HepG2 (cell line): Measurements from ENCODE around the gene P4HB. TPM values are rescaled to one million over a fixed set of nuclear protein-coding genes. Genes with fewer than 3 reads are reported as not detected.

Source experiments
- ARNTL ChIP-seq: sonication (generic); formaldehyde crosslinking; IDR thresholded peaks from 2 replicates; pipeline ENCODE4 v1.4.0; 2020; ENCODE audit warnings: mild to moderate bottlenecking, missing genetic modification reagents
- CCDC6 ChIP-seq: sonication (generic); formaldehyde crosslinking; IDR thresholded peaks from 2 replicates; pipeline ENCODE4 v1.8.1; 2022; ENCODE audit warnings: mild to moderate bottlenecking, missing genetic modification reagents, moderate library complexity
- DZIP1 ChIP-seq: sonication (generic); formaldehyde crosslinking; IDR thresholded peaks from 2 replicates; pipeline ENCODE4 v1.5.0; 2020; ENCODE audit warnings: mild to moderate bottlenecking, missing genetic modification reagents
- E2F1 ChIP-seq: sonication (generic); formaldehyde crosslinking; IDR thresholded peaks from 2 replicates; pipeline ENCODE4 v1.5.0; 2020; ENCODE audit warnings: missing genetic modification reagents
- EZH2 ChIP-seq: conservative IDR thresholded peaks from 2 replicates; pipeline ENCODE4 v1.6.1; 2012; ENCODE audit warnings: mild to moderate bottlenecking, low read depth, low read length, moderate library complexity
- KDM3A ChIP-seq: IDR thresholded peaks from 2 replicates; pipeline ENCODE4 v1.6.1; 2018; ENCODE audit warnings: low read depth, missing compliant biosample characterization
- MATR3 ChIP-seq: sonication (generic); formaldehyde crosslinking; IDR thresholded peaks from 2 replicates; pipeline ENCODE4 v1.4.0; 2020; ENCODE audit warnings: missing genetic modification reagents
- MYNN ChIP-seq: sonication (generic); formaldehyde crosslinking; IDR thresholded peaks from 2 replicates; pipeline ENCODE4 v1.4.0; 2020; ENCODE audit warnings: mild to moderate bottlenecking, low read depth, missing genetic modification reagents
- PTBP1 ChIP-seq: fragments of 200-400 bp; formaldehyde crosslinking; IDR thresholded peaks from 2 replicates; pipeline ENCODE4 v1.6.1; 2018; ENCODE audit warnings: low read length, low read depth; ENCODE audit not compliant: poor library complexity, severe bottlenecking
- SAP130 ChIP-seq: IDR thresholded peaks from 2 replicates; pipeline ENCODE4 v1.6.1; 2016; ENCODE audit warnings: low read depth
- SOX5 ChIP-seq: IDR thresholded peaks from 2 replicates; pipeline ENCODE4 v1.6.1; 2016; ENCODE audit warnings: borderline replicate concordance
- TBL1XR1 ChIP-seq: fragments of 150-350 bp; IDR thresholded peaks from 2 replicates; pipeline ENCODE4 v1.6.1; 2014; ENCODE audit warnings: borderline replicate concordance, low read length; ENCODE audit not compliant: partially characterized antibody
- ZFP90 ChIP-seq: sonication (generic); formaldehyde crosslinking; IDR thresholded peaks from 2 replicates; pipeline ENCODE4 v1.8.0; 2022; ENCODE audit warnings: missing genetic modification reagents, mild to moderate bottlenecking, inconsistent platforms, borderline replicate concordance
- ZNF24 ChIP-seq: fragments of 450-650 bp; IDR thresholded peaks from 2 replicates; pipeline ENCODE4 v1.6.1; 2017; ENCODE audit warnings: antibody characterized with exemption, mild to moderate bottlenecking
- polyA plus RNA-seq, 8 experiments: library from polyadenylated mRNA; depleted of rRNA in 3 of 8; stranded (reverse) in 7 of 8; unstranded in 1 of 8; fragments of >200 nt; fragmentation: Illumina TruSeq in 4 of 8; extraction: Trizol in 4 of 8; gene quantifications; 2 replicates each; pipeline versions ENCODE4 v1.2.1 to v1.2.3, GENCODE V29; 2011 to 2016; ENCODE audit warnings: low read depth in 4 of 8, missing spikeins in 1 of 8, mixed read lengths in 1 of 8; ENCODE audit not compliant: insufficient read depth in 1 of 8
- total RNA-seq, 5 experiments: library from RNA; depleted of rRNA; stranded (reverse); fragments of >200 nt; fragmentation: Illumina TruSeq; extraction: Trizol; gene quantifications; 2 replicates each; pipeline ENCODE4 v1.2.3, GENCODE V29; 2016; ENCODE audit warnings: low read depth in 1 of 5
- TF ChIP-seq, protein P1 (sequence below): sonication (generic); formaldehyde crosslinking; IDR thresholded peaks from 2 replicates; pipeline ENCODE4 v1.5.1; 2020; ENCODE audit warnings: mild to moderate bottlenecking, missing genetic modification reagents, moderate library complexity

P4HB gene
- total and polyA plus RNA-seq, 2 of the 13 experiments (the other 11 are each of a cell fraction or from before 2014, with no cell fraction given) = 185 to 782 TPM

DNA sequence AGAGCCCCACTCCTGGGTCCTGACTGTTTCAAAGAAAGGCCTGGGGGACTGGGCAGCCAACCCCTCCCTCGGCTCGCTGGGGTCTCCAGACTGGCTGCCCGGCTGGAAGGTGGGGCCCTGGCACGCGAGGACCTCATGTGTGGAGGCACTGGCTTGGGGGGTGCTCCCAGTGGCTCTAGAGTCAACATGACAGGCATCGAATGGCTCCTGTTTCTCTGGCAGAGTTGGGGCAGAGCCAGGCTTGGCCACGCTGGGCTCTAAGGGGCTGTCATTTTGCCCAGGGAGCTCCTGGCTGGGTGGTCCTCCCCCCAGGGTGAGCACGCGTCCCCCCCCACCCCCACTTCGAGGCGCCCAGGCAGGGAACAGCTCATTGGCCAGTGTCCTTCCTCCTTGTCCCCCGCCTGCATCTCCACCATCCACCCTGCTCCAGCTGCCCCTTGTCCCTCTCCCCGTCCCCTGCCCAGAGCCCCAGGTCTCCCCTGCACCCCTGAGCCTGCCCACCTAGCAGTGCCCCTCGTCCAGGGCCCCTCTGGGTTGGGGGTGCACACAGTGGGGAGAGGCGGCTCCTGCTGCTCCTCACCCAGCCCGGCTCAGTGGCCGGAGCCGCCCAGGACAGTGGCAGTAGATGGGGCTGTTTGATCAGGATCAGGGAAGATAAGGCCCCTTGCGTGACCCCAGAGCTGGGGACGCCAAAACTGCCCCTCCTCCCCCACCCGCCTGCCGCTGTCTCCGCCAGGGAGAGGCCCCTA is 53.7 kb downstream of the P4HB start (continued):
- TF ChIP-seq, protein P1, sequence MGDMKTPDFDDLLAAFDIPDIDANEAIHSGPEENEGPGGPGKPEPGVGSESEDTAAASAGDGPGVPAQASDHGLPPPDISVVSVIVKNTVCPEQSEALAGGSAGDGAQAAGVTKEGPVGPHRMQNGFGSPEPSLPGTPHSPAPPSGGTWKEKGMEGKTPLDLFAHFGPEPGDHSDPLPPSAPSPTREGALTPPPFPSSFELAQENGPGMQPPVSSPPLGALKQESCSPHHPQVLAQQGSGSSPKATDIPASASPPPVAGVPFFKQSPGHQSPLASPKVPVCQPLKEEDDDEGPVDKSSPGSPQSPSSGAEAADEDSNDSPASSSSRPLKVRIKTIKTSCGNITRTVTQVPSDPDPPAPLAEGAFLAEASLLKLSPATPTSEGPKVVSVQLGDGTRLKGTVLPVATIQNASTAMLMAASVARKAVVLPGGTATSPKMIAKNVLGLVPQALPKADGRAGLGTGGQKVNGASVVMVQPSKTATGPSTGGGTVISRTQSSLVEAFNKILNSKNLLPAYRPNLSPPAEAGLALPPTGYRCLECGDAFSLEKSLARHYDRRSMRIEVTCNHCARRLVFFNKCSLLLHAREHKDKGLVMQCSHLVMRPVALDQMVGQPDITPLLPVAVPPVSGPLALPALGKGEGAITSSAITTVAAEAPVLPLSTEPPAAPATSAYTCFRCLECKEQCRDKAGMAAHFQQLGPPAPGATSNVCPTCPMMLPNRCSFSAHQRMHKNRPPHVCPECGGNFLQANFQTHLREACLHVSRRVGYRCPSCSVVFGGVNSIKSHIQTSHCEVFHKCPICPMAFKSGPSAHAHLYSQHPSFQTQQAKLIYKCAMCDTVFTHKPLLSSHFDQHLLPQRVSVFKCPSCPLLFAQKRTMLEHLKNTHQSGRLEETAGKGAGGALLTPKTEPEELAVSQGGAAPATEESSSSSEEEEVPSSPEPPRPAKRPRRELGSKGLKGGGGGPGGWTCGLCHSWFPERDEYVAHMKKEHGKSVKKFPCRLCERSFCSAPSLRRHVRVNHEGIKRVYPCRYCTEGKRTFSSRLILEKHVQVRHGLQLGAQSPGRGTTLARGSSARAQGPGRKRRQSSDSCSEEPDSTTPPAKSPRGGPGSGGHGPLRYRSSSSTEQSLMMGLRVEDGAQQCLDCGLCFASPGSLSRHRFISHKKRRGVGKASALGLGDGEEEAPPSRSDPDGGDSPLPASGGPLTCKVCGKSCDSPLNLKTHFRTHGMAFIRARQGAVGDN (CRISPR knock-in tag) = peak; percentile 44
- no peak for TF ChIP-seq EZH2
- TF ChIP-seq DZIP1 (CRISPR knock-in tag) = no peak
- no peak for TF ChIP-seq E2F1 (CRISPR knock-in tag)
- no peak for TF ChIP-seq PTBP1
- TF ChIP-seq KDM3A (CRISPR knock-in tag) = no peak
- no peak for TF ChIP-seq MYNN (CRISPR knock-in tag)
- no peak for TF ChIP-seq CCDC6 (CRISPR knock-in tag)
- no peak for TF ChIP-seq ARNTL
- no peak for TF ChIP-seq SOX5 (CRISPR knock-in tag)
- TF ChIP-seq MATR3 (CRISPR knock-in tag) = no peak
- TF ChIP-seq TBL1XR1 = no peak
- TF ChIP-seq SAP130 (CRISPR knock-in tag) = peak; percentile 48; the same call in 1 of the 2 replicates
- 0 out of 2 replicates have a peak, but pooled peaks have one; percentile 38 for TF ChIP-seq ZFP90 (CRISPR knock-in tag)
- no peak for TF ChIP-seq ZNF24
